Stimulated activated CD4-positive, alpha-beta T cell treated with anti-CD3 and anti-CD28 coated beads, Interleukin-2, amount 100 ng/mL, for 4 hours (primary cell): Measurements from ENCODE around the gene PFKL.
"Not testable (repeated sequence)": the region's sequence is repeated elsewhere in the genome, so short reads cannot be mapped to it uniquely, and the experiment has no call there.

Experiments
- DNase-seq: peaks from one replicate; pipeline ENCODE4 v3.0.0-alpha.2; 2020; ENCODE audit warnings: low read depth

Gene PFKL

GRCh38 chr21:44329086-44329889, 29.4 kb downstream of the PFKL start:
- DNase-seq = no peak

DNA sequence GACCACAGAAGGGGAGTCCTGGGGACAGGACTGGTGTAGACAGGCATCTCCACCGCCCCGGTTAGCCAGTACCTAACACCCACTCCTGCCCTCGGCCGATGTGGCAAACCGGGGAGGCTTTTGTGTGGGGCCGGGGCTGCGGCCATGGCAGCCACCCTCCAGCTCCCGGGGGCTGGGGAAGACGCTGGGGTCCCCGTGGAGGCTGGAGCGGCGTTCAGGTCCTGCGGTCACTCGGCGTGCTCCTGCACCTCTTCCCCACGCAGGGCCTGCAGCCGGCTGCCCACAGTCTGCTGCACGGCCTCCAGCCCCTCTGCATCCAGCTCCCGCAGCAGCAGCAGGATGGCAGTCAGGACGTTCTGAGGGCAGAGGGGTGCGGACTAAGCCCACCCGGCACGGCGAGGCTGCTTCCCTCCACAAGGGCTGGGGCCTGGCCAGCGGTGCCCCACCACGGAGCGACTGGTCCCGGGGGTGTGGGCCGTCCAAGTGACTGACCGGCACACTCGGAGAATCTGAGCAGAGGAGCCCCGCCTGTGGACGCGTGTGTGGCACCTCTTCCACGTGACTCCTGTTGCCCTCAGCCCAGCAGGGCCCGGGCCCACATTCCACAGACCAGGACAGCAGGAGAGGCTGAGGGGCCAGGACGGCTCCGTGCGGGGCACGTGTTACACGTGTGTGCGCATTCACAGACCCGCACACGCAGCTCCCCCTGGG, 30.3 kb downstream of the PFKL start:
- no peak for DNase-seq

- no peak for DNase-seq
Observed at GRCh38 chr21:44330698-44331097, 30.8 kb downstream of the PFKL start.

GRCh38 chr21:44331209-44331608, 31.4 kb downstream of the PFKL start:
- DNase-seq = no peak

GRCh38 chr21:44331650-44332307, 31.9 kb downstream of the PFKL start:
- no peak for DNase-seq

- DNase-seq = no peak
Observed at GRCh38 chr21:44332383-44332782, 32.5 kb downstream of the PFKL start.

DNA sequence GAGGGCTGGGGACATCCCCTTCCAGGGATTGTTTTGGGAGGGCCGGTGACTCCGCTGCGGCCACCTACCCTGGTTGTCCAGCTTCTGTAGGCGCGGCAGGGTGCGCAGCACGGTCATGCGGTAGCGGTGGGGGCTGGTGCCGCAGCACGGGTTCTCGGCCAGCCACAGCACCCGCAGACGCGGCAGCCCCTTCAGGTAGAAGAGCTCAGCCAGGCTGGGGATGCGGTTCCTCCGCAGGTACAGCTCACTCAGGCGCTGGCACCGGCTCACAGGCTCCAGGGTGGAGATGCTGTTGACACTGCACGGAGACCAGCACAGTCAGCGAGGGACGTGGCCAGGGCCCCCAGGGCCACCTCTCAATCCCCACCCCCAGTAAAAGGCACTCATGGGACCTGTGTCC, 33.1 kb downstream of the PFKL start:
- no peak for DNase-seq

DNA sequence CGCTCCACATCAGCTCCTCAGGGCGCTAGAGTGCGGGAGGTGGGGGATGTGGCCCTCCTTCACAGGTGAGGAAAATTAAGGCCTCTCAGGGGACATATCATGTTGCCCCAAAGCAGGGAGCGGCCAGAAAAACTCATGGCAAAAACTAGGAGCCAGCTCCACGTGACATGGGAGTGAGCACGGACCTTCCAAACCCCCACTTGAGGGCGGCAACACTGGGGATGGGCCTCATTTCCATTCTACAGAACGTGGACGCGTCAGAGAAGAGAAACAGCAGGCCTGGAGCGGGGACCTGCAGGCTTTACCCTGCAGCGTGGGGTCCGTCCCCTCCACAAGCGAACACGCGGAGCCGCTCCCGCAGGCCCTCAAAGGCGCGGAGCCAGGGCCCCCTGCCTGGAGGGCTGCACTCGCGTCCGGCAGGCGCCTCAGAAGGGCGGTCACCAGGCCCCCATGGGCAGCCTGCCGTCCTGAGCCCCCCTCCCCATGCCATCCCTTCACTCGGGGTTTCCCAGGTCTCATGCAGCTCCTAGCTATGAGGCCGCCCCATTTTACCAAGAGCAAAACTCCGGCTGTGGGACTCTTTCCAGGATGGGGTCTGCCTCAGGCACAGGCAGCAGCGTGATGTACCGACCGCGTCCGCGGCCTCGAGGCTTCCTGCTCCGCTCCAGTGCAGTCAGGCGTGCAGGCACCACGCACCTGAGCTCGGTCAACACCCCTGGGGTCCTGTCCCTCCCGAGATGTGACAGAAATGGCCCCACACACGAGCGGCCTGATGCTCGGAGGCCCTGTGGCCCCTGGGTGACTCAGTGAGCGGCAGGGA, 33.9 kb downstream of the PFKL start:
- no peak for DNase-seq

- no peak for DNase-seq
Observed at GRCh38 chr21:44334329-44335030, 34.6 kb downstream of the PFKL start.

DNA sequence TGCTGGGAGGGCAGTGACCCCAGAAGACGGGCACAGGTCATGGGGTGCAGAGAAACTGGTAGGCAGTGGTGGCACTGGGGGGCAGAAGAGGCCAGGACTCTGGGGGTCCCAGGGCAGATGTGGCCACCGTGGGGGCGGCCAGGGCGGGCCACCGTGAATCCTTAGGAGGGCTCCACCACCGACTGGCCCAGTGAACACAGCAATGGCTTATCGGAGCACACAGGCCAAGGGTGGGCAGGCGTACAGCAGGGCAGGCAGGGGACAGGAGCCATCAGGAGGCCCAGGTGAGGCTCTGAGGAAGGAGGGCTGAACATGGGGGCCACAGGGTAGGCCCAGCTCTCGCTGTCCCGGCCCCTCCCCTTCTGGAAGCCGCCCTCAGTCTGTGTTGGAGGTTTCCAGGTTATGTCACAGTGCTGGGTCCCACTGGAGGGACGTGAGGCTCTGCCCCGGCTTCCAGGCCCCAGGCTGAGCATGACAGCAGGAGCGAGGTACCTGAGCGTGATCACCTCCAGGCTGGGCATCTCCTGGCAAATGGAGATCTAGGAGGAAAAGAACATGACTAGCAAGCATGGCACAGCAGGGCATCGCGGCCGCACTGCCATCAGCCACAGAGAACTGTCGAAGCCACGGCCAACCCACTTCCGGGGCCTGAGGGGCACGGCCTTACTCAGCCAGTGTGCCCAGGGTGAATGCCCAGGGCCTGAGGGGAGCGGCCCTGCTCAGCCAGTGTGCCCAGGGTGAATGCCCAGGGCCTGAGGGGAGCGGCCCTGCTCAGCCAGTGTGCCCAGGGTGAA, 35.6 kb downstream of the PFKL start:
- no peak for DNase-seq

DNA sequence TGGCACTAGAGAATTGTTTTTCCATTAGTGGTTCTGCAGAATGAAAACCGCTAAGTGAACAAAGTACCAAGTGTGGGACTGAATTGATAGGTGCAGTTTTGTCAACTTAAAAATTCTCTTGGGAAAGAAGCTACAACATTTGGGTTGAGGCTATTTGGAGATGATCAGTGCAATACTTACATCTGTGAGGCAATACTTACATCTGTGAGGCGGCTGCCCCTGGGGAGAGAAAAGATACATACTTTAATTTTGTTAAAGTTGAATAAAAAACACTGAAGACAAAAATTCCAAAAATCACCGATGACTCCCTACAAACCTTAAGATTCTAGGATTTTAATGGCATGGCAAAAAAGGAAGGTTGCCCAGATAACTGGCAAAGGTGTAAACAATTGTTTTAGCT, 37.6 kb downstream of the PFKL start:
- DNase-seq = no peak

DNA sequence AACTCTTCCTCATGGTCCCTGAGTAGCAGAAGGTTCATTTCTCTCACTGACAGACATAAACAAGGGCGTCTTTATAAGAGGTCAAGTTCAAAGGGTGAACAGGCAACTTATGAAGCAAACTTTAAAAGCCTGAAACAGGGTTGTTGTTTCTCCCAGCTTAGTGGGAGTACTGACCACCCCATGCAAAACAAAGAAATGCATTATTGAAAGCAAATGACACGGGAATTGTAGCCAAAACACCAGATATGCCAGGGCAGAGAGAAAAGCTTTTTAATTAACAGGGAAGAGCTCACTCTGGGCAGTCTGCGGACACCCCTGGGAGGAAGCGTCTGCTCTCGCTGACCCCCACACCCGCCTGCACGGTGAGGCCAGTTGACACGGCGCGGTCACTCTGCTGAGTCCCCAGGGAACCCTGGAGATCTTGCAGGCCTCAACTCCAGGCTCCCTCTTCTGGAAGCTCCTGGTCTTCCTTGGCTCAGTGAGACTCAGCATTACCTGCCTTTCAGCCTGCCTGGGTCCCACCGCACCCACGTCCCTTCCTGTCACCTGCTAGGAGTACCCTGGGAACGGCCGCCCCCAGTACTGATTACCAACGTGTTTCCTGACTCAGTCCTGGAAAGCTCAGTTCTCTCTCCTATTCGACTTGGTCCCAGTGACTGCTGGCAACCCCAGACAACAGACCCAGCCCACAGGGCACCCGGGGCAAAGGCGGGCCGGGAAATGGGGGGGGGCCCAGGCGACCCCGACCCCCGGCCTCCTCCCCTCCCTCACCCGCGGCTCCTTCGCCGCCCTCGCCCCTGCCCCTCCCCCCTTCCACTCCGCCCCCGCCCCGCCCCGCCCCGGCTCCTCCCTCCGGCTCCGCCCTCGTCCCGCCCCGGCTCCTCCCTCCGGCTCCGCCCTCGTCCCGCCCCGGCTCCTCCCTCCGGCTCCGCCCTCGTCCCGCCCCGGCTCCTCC, 38.4 kb downstream of the PFKL start:
- DNase-seq = no peak

DNA sequence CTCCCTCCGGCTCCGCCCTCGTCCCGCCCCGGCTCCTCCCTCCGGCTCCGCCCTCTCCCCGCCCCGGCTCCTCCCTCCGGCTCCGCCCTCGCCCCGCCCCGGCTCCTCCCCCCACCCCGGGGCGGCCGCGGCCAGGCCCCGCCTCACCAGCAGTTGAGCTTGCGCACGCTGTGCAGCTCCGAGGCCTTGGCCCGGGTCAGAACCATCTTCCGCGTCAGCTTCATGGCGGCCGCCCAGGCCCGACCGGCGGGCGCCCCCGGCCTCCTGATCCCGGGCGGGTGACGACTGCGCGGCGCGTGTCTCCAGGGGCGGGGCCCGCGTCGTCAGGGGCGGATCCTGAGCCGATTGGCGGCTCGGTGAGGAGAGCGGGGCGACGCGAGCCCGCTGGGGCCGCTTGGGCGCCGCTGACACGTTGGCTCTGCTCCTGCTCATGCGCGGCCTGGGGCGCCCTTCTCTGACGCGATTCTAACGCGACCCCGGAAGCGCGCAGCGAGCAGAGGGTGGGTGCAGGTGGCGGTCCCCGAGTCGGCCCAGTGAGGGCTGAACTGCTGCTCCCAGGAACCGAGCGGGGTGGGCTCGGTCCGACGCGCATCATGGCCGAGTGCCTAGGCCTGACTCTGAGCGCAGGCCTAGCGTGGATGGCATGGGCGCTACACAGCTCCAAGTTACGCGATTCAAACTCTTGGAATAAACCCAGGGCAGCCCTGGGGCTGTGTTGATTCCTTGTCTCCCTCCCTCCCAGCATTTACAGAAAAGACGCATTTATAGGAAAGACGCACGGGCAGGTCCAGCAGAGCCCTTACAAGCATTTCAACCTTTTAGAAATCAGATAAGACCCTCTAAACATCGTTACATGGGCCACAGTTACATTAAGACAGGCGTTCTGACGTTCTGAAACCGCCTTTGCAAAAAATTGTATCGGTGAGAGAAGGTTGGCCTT, 39.4 kb downstream of the PFKL start, which contains the start of gene CFAP410:
TSS of gene CFAP410 (minus strand) at position 420 of the 940 bp plus-strand sequence. CDS start at position 224, 196 bp downstream.
- peak; percentile 91 for DNase-seq

- DNase-seq = not testable (repeated sequence)
Observed at GRCh38 chr21:44341726-44342458, 42.0 kb downstream of the PFKL start.

- DNase-seq = not testable (repeated sequence)
Observed at GRCh38 chr21:44342981-44343380, 43.1 kb downstream of the PFKL start.

DNA sequence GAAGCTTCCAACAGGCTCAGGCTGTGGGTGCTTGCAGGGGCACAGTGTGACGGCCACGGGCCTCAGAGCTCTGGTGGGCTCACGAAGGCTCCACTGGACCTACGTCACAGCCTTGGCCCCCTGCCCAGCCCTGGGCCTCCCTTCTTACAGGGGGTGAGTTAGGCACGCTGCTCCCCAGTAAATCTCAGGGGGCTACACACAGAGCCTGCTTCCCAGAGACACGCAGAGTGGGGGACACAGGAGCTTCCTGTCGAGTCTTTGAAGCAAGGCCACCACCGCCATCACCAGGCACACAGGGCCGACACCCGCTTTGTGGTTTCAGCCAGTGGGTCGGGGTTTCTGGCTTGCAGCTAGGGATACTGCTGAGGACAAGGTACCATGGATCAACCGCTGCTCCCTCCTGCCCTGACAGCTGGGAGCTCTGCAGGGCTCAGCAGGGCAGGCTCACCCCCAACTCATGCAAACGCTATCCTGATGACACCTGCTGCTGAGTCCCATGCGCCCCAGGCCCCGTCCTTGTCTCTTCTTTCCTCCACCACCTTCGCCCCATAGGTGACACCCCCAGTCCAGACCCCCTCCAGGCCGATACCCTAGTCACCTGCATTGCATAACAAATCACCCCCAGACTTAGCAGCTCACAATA, 44.8 kb downstream of the PFKL start:
- no peak for DNase-seq

DNA sequence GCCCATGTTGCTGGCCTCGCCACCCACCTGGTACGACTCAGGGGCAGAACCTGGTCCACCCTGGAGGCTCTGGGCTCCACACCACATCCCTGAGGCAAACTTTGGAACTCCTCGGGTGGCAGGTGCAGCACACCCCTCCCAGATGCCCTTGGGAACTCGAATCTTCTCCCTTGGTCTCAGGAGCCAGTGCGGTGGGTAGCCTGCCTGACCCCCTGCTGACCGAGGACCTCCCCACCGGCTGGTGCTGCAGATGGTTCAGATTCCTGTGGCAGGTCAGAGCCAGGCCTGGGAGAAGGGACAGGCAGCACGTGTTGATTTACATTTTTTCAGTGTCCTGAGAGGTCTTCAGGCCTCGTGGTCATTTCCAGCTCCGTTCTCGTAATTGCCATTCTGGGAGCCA, 45.6 kb downstream of the PFKL start:
- no peak for DNase-seq
